Measurements from ENCODE around the gene VPS16.
"Not testable (repeated sequence)": the region's sequence is repeated elsewhere in the genome, so short reads cannot be mapped to it uniquely, and the experiment has no call there.

Gene VPS16

DNA sequence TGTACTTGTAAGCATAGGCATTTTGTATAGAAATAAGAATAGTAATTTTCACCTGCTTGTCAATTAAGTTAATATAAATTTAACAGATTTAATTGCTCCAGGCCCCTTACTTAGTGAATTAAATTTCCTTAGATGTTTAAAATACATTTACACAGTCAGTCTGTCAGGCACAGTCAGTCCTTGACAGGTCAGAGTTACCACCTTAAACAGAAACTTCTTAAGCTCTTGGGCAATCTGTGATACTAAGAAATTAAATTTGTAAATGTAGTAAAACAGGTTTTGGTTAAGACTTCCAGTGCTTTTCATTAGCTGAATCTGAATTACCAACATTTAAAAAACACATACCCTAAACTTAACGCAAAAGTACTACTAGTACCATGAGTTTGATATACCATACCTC, 48.7 kb downstream of the VPS16 start:
- Mint-ChIP-seq H3K4me1 (peaks cover 75% of the 10 kb centered on the region), H3K27ac (no peak overlapping the region), H3K4me3 (no peak overlapping the region), H3K9me3 (no peaks in the 10 kb centered on the region), H3K36me3 (peaks cover 13% of the 10 kb centered on the region)
- ATAC-seq (no peak), DNase-seq (ENCODE audit: low spot score in 2 of 2) (no peak)

DNA sequence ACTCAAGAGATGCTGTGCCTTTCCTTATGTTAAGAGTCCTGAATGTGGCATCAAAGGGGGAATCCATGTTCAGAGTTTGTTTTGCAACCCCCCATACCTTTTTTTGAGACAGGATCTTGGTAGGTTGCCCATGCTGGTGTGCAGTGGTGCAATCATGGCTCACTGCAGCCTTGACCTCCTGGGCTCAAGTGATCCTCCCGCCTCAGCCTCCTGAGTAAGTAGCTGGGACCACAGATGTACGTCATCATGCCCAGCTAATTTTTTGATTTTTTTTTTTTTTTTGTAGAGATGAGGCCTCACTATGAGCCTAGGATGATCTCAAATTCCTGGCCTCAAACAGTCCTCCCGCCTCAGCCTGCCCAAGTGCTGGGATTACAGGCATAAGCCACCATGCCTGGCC, 49.3 kb downstream of the VPS16 start:
- Mint-ChIP-seq H3K27ac (peak overlapping the region; percentile 44), H3K36me3 (peaks cover 10% of the 10 kb centered on the region), H3K4me1 (peaks cover 71% of the 10 kb centered on the region)

DNA sequence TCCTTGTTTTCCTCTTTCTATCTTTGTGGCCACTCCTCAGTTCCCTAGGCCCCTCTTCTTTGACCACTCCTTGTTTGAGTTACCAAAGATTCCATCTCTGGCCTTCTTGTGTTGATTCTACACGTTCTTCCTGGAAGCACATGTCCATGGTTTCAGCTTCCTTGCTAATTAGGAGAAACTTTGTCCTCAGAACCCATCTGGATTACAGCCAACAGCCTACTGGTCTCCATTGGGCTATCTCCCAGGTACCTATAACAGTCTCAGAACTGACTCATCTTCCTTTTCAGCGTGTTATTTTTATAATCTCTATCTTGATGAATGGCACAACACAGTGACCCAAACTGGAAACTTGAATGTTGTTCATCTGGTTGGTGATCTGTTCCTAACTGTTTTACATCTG, 50.2 kb downstream of the VPS16 start:
- Mint-ChIP-seq H3K4me1 (peaks cover 62% of the 10 kb centered on the region), H3K36me3 (peaks cover 7% of the 10 kb centered on the region), H3K4me3 (no peak overlapping the region), H3K9me3 (no peaks in the 10 kb centered on the region), H3K27ac (peak overlapping the region; percentile 44)
- no peak for DNase-seq (ENCODE audit: low spot score in 2 of 2)
- peak; percentile 46 for ATAC-seq

More for the DNA sequence above, 49.3 kb downstream of the VPS16 start:
- no peak for DNase-seq (ENCODE audit: low spot score in 2 of 2)
- no peak overlapping the region for H3K4me3 Mint-ChIP-seq
- no peaks in the 10 kb centered on the region for H3K9me3 Mint-ChIP-seq
- ATAC-seq, result no peak

DNA sequence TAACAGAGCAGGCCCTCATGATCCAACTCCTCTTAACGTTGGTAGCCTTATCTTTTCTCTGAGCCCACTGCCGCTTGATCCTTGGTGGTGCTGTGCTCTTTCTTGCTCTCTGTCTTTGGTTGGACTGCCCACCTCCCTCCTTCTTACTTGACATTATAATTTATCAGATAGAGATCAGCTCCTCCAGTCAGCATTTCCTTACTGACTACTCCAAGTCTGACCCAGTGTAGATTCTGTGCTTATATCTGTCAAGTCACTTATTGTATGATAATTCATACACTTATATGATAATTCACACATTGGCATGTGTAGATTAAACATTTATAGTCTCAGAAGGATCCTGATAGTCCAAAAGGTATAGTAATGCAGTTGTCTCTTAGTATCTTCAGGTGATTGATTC, 50.8 kb downstream of the VPS16 start:
- peak overlapping the region; percentile 44 for H3K27ac Mint-ChIP-seq
- ATAC-seq (no peak), DNase-seq (ENCODE audit: low spot score in 2 of 2) (no peak)
- peaks cover 62% of the 10 kb centered on the region for H3K4me1 Mint-ChIP-seq
- H3K9me3 Mint-ChIP-seq, result no peaks in the 10 kb centered on the region
- H3K4me3 Mint-ChIP-seq, result no peak overlapping the region
- H3K36me3 Mint-ChIP-seq, result peaks cover 7% of the 10 kb centered on the region

DNA sequence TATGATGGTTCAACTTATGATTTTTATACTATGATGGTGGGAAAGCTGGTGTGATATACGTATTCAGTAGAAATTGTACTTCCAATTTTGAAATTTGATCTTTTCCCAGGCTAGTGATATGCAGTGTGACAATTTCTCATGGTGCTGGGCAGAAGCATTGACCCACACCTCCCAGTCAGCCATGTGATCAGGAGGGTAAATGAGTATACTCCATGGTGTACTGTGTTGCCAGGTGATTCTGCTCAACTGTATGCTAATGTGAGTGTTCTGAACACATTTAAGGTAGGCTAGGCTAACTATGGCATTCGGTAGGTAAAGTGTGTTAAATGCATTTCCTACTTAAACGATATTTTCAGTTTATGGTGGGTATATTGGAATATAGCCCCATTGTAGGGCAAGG, 51.8 kb downstream of the VPS16 start:
- Mint-ChIP-seq H3K27ac (no peak overlapping the region), H3K4me3 (no peak overlapping the region), H3K4me1 (peaks cover 64% of the 10 kb centered on the region)

DNA sequence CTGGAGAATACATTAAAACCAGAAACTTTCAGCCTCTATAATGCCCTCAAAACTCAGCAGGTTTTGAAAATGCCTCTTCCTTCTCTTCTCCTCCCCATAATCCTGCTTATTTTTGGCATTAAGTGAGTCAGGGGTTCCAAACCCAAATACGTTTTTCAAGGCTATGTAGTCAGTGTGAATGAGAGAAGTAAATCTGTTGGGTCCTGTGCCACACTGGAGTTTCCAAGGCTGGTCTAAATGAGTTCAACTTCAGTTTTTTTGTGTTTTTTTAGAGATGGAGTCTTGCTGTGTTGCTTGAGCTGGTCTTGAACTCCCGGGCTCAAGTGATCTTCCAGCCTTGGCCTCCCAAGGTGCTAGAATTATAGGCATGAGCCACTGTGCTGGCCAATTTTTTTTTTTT, 53.7 kb downstream of the VPS16 start:
- no peaks in the 10 kb centered on the region for H3K9me3 Mint-ChIP-seq
- H3K36me3 Mint-ChIP-seq, result peaks cover 14% of the 10 kb centered on the region
- no peak for ATAC-seq
- H3K4me1 Mint-ChIP-seq, result peaks cover 55% of the 10 kb centered on the region
- DNase-seq (ENCODE audit: low spot score in 2 of 2), result no peak
- no peak overlapping the region for H3K27ac Mint-ChIP-seq
- no peak overlapping the region for H3K4me3 Mint-ChIP-seq

More for the DNA sequence above, 51.8 kb downstream of the VPS16 start:
- Mint-ChIP-seq H3K36me3 (peaks cover 9% of the 10 kb centered on the region), H3K9me3 (no peaks in the 10 kb centered on the region)
- DNase-seq (ENCODE audit: low spot score in 2 of 2) (no peak), ATAC-seq (no peak)

DNA sequence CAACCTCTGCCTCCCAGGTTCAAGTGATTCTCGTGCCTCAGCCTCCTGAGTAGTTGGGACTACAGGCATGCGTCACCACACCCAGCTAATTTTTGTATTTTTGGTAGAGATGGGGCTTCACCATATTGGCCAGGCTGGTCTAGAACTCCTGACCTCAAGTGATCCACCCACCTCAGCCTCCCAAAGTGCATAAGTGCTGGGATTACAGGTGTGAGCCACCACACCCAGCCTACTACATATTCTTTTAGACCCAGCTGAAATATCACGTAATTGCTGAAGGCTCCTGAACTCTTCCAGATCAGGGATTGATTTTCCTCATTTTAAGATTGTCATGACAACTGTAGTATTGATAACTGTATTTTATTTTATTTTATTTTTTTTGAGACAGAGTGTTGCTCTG, 54.6 kb downstream of the VPS16 start:
- not testable (repeated sequence) for ATAC-seq; H3K27ac Mint-ChIP-seq; H3K9me3 Mint-ChIP-seq; DNase-seq (ENCODE audit: low spot score in 2 of 2); H3K4me3 Mint-ChIP-seq
- Mint-ChIP-seq H3K4me1 (peaks cover 54% of the 10 kb centered on the region), H3K36me3 (peaks cover 19% of the 10 kb centered on the region)

DNA sequence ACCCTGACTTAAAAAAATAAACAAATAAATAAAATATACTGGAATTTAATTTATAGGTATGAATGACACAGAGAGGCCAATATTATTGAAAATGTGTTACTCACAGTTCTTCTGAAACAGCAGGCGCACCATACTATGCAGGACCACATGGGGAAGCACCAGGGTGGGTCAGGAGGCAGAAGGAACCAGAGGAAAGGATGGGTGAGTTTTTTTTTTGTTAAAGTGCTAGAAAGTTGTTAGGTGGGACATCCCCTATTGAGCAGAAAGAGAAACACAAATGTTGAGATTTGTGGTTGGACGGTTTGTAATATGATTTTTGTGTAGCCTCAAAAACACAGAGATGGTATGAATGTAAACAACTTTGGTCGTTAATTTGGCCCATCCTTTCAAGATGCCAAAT, 58.7 kb downstream of the VPS16 start:
- DNase-seq (ENCODE audit: low spot score in 2 of 2) (no peak), ATAC-seq (peak; percentile 83)
- peaks cover 31% of the 10 kb centered on the region for H3K36me3 Mint-ChIP-seq
- H3K9me3 Mint-ChIP-seq, result no peaks in the 10 kb centered on the region
- peaks cover 33% of the 10 kb centered on the region for H3K4me1 Mint-ChIP-seq
- no peak overlapping the region for H3K4me3 Mint-ChIP-seq
- H3K27ac Mint-ChIP-seq, result no peak overlapping the region

DNA sequence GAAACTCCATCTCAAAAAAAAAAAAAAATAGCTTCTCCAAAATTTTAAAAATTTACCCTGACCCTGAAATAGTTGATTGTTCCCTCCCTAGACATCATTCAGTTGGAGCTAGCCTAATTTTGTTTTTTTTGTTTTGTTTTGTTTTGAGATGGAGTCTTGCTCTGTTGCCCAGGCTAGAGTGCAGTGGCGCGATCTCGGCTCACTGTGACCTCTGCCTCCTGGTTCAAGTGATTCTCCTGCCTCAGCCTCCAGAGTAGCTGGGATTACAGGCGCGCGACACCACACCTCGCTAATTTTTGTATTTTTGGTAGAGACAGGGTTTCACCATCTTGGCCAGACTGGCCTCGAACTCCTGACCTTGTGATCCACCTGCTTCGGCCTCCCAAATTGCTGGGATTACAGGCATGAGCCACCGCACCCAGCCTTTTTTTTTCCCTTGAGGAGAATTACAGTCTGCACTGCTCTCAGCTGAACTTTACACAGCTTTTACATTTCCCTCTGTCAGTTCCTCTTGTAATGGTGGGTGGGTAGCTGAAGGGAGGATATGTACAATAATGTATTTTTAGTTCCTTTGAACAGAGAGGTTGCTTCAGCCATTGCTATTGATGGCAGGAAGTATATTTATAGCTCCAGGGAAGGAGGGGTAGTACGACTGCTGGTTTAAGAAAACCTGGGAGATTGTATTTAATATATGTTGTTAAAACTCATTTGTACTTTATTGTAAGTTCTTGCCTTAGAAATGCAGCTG, 60.5 kb downstream of the VPS16 start:
- ATAC-seq (no peak), DNase-seq (ENCODE audit: low spot score in 2 of 2) (no peak)
- Mint-ChIP-seq H3K36me3 (peaks cover 31% of the 10 kb centered on the region), H3K27ac (peak overlapping the region; percentile 48), H3K4me1 (peaks cover 31% of the 10 kb centered on the region), H3K4me3 (no peak overlapping the region), H3K9me3 (no peaks in the 10 kb centered on the region)

DNA sequence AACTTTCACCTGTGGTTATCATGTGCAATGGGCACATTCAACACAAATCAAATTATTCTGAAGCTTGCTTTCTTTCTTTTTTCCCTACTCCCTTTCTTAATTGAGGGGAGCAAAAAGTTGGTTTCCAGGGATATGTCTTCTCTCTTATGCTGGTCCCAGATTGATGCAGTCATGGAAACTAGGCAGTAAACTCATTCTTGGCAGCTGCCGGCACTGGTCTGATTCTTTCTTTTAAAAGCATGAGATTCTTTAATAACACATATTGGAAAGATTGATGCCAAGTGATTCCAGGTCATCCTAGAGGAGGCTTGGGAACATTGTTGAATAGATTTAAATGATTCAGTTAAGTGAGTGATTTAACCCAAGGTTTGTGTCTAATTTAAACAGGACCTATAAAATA, 61.7 kb downstream of the VPS16 start:
- H3K4me3 Mint-ChIP-seq, result no peak overlapping the region
- no peak overlapping the region for H3K27ac Mint-ChIP-seq

DNA sequence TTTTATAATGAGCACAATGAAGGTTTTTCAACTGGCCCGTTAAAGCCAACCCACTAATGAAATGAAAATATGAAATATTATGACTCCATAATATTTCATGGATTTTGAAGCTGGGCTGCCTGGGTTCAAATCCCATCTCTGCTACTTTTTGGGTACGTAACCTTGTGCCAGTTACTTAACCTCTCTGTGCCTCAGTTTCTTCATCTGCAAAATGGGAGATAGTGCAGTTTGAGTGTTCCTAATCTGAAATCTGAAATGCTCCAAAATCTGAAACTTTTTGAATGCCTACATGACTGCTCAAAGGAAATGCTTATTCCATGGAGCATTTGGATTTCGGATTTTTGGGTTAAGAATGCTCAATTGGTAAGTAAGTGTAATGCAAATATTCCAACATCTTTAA, 62.3 kb downstream of the VPS16 start:
- ATAC-seq (no peak), DNase-seq (ENCODE audit: low spot score in 2 of 2) (no peak)
- peaks cover 26% of the 10 kb centered on the region for H3K36me3 Mint-ChIP-seq
- H3K27ac Mint-ChIP-seq, result no peak overlapping the region
- no peak overlapping the region for H3K4me3 Mint-ChIP-seq
- peaks cover 23% of the 10 kb centered on the region for H3K4me1 Mint-ChIP-seq
- H3K9me3 Mint-ChIP-seq, result no peaks in the 10 kb centered on the region

More for the DNA sequence above, 61.7 kb downstream of the VPS16 start:
- Mint-ChIP-seq H3K36me3 (peaks cover 31% of the 10 kb centered on the region), H3K4me1 (peaks cover 23% of the 10 kb centered on the region), H3K9me3 (no peaks in the 10 kb centered on the region)
- no peak for ATAC-seq
- no peak for DNase-seq (ENCODE audit: low spot score in 2 of 2)

DNA sequence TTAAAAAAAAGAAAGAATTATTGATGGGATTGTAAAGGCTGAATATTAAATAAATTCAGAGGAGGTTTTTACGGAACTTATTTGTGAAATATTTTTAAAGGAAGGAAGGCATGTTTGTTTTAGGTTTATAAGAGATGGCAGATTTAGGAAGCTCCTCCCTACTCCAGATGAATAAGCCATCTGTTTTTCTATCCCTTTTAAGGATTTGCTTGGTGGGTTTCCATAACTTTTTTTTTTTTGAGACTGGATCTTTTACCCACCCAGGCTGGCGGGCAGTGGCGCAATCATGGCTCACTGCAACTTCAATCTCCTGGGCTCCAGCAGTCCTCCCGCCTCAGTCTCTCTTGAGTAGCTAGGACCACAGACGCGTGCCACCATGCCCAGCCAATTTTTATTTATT, 63.1 kb downstream of the VPS16 start:
- H3K27ac Mint-ChIP-seq, result no peak overlapping the region
- H3K4me3 Mint-ChIP-seq, result no peak overlapping the region
- H3K36me3 Mint-ChIP-seq, result peaks cover 25% of the 10 kb centered on the region
- peaks cover 22% of the 10 kb centered on the region for H3K4me1 Mint-ChIP-seq
- H3K9me3 Mint-ChIP-seq, result no peaks in the 10 kb centered on the region
- no peak for DNase-seq (ENCODE audit: low spot score in 2 of 2)
- no peak for ATAC-seq

DNA sequence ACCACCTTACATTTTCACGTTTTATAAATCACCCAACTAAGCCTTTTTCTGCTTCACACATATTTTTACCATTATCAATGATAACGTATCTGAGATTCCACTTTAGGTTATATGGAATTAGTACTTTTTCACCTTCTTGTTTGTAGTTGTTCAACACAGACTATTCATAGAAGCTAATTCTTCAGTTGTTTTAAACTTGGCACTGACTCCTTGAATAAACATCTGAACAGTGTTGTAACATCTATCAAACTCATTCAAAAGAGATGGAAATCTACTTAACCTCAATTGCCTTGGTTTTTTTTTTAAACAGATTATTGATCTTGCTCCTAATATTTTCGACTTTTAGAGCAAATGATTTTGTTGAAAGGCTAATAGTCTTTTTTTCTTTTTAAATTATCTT, 67.0 kb downstream of the VPS16 start:
- H3K4me1 Mint-ChIP-seq, result peaks cover 10% of the 10 kb centered on the region
- no peaks in the 10 kb centered on the region for H3K9me3 Mint-ChIP-seq
- H3K27ac Mint-ChIP-seq, result no peak overlapping the region

DNA sequence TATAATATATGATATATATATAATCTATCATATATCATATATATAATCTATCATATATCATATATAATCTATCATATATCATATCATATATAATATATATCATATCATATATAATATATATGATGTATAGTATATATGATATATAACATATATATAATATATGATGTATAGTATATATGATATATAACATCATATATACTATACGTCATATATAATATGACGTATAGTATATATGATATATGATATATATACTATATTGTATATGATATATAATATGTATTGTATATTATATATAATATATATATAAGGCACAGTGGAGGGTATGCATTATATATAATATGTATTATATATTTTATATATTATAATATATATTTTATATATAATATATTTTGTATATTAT, 69.4 kb downstream of the VPS16 start:
- ATAC-seq (no peak), DNase-seq (ENCODE audit: low spot score in 2 of 2) (no peak)
- H3K4me3 Mint-ChIP-seq, result no peak overlapping the region
- H3K27ac Mint-ChIP-seq, result no peak overlapping the region
- peaks cover 10% of the 10 kb centered on the region for H3K4me1 Mint-ChIP-seq
- H3K36me3 Mint-ChIP-seq, result peaks cover 9% of the 10 kb centered on the region
- H3K9me3 Mint-ChIP-seq, result no peaks in the 10 kb centered on the region

More for the DNA sequence above, 67.0 kb downstream of the VPS16 start:
- H3K4me3 Mint-ChIP-seq, result no peak overlapping the region
- H3K36me3 Mint-ChIP-seq, result peaks cover 17% of the 10 kb centered on the region
- DNase-seq (ENCODE audit: low spot score in 2 of 2) (no peak), ATAC-seq (no peak)

DNA sequence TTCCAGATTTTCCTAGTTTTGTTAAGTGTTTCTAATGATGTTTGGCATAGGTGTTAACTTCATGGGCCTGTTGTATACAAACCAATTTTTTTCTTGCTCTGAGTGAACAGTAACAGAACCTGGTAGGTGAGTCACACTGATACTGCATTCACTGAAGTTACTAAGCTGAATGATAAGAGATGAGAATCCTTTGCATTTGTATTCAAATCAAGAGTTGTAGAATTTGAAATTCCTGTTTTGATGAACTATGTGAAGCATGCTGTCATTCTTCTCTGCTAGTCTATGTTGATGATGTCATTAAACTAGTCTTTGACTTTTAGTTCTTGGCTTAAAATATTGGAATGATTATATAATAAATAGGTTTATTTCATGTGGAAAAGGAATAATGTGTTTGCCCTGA, 70.7 kb downstream of the VPS16 start:
- ATAC-seq, result peak; percentile 100
- peaks cover 9% of the 10 kb centered on the region for H3K36me3 Mint-ChIP-seq
- H3K9me3 Mint-ChIP-seq, result no peaks in the 10 kb centered on the region
- no peak overlapping the region for H3K4me3 Mint-ChIP-seq
- peak in 1 of 2 donors; percentile 13 for DNase-seq (ENCODE audit: low spot score in 2 of 2)
- H3K27ac Mint-ChIP-seq, result no peak overlapping the region
- H3K4me1 Mint-ChIP-seq, result peaks cover 10% of the 10 kb centered on the region

DNA sequence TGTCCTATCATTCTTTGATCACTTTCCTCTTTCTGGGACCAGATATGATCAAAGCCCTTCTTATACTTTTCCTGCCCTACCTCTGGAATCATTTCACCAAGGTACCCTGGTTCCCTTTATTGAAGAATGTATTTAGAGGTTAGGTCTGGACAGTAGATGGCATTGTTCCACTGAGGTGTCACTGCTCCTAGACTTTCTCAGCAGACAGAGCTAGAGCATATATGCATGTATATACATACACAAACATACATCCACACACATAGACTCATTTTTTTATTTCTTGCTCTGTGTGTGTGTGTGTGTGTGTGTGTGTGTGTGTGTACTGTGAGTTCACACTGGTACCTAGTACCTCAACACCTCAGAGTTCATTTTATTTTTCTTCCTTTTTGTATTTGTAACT, 73.6 kb downstream of the VPS16 start:
- DNase-seq (ENCODE audit: low spot score in 2 of 2) (no peak), ATAC-seq (peak; percentile 42)
- no peak overlapping the region for H3K27ac Mint-ChIP-seq
- H3K4me3 Mint-ChIP-seq, result no peak overlapping the region
- H3K36me3 Mint-ChIP-seq, result peaks cover 9% of the 10 kb centered on the region
- H3K9me3 Mint-ChIP-seq, result no peaks in the 10 kb centered on the region
- H3K4me1 Mint-ChIP-seq, result peaks cover 16% of the 10 kb centered on the region
